GM21723 (cell line): Measurements from ENCODE around the gene ARPC4.

Source experiments
- ATAC-seq: cut with Tn5 transposase; IDR thresholded peaks from one replicate; pipeline ENCODE4 v1.9.1; 2021; ENCODE audit warnings: mild to moderate bottlenecking, moderate library complexity; ENCODE audit not compliant: unreplicated experiment

The ARPC4 gene

DNA sequence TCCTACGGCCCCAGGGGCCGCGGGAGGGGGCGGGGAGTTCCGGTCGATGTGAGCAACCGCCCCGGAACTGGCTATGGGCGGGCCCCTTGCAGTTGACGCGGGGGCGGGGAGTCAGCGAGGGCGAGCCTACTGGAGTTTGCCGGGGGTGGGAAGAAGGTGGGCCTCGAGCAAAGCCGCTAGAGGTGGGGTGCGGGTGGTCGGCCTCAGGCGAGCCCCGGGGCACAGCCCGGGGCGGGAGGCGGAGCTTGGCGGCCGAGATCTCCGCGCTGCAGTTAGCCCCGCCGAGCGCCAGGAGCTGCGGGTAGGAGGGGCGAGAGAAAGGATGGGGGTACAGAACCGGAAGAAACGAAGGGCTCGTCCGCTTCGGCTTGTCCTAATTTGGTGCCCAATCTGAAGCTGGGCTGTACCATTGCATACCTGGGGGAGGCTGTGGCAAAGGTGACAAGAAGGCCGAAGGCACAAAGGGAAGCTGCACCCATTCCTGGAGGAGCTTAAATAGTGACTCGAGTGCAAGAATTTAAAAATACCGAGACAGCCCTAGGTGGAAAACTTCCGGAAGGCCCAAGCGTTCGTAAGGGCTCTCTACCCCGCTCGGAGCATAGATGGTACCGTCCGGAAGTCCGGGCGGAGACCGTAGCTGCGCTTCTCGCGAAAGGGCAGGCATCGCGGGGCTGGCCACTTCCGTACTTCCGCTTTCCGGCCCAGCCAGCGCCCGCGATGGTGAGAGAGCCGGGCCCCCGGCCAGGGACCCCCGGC, at the start of gene ARPC4, which contains the start of gene TADA3:
Gene ARPC4 (plus strand): TSS at position 678 of the 756 bp plus-strand sequence. CDS start 40 bp downstream, at position 718.
Gene TADA3 (minus strand): TSS at position 69 of the 756 bp plus-strand sequence. CDS start 1,007 bp downstream, outside the sequence.
- peak; percentile 88 for ATAC-seq

GRCh38 chr3:9743548-9743947, 49.3 kb upstream of the ARPC4 start:
- no peak for ATAC-seq

DNA sequence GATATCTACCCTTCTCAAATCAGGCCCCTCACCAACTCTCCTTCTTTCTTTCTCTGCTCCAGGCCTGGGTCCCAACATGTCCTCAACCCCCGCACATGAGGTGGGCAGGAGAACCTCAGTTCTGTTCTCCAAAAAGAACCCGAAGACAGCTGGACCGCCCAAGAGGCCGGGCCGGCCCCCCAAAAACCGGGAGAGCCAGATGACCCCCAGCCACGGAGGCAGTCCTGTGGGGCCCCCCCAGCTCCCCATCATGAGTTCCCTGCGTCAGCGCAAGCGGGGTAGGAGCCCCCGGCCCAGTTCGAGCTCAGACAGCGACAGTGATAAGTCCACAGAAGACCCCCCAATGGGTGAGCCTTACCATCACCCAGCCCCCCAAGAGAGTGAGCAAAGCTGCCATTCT, 48.7 kb upstream of the ARPC4 start:
- no peak for ATAC-seq

DNA sequence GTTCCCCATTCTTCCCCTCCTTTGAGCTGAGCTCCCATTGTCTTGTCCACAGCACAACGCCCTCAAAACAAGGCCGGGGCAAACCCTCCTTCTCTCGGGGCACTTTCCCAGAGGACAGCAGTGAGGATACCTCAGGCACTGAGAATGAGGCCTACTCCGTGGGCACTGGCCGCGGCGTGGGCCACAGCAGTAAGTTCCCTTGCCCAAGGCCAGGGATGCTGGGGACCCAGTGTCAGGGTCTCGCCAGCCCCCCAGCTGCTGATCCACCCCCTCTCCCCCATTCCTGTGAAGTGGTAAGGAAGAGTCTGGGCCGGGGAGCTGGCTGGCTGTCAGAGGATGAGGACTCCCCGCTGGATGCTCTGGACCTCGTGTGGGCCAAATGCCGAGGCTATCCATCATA, 47.4 kb upstream of the ARPC4 start:
- no peak for ATAC-seq

DNA sequence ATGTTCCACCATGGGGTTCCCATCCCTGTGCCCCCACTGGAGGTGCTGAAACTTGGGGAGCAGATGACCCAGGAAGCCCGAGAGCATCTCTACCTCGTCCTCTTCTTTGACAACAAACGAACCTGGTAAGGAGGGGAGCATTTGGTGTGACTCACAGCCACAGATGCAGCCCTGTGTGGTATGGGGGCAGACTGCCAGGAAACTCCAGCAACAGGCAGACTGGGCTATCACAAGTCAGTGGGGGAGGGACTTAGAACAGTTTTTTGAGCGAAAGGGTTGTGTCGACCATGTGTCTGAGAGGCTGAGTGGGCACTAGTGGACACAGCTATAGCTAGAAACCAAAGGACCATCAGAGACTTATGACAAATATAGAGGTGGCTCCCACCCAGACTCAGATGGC, 46.6 kb upstream of the ARPC4 start:
- ATAC-seq, result no peak

DNA sequence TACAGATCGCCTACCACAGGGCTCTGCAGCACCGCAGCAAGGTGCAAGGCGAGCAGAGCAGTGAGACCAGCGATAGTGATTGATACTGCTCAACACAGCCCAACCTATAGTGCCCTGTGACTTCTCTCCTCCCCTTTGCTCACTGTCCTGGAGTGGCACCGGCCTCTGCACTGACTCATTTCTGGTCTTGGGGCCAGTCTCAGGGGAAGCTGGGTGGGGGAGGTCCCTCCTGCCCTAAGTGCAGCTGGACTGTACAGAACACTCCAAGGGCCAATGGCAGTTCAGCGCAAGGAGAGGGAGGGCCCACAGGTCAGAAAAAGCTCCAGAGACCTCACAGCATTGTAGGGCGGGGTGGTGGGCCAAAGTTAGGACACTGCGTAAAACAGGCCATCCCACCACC, 45.6 kb upstream of the ARPC4 start:
- ATAC-seq, result no peak

DNA sequence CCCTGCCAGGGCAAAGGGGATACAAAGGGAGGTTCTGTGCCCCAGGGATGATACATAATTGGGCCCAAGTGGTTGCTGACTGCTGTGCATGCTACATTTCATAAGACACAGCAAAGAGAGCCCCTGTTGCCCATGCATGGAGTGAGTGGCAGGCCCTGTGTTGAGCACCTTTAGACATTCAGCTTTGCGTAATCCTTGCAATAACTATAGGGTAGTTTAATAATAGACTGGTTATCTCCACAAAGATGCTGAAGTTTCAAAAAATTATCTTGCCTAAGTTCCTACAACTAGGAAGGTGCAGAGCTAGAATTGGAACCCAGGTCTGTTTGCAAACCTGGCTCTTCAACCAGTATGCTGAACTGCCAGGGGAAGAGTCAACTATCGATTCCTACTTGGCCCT, 44.9 kb upstream of the ARPC4 start:
- ATAC-seq, result no peak

- no peak for ATAC-seq
Observed at GRCh38 chr3:9749296-9749644, 43.6 kb upstream of the ARPC4 start.

- peak; percentile 94 for ATAC-seq
Observed at GRCh38 chr3:9749645-9750555, 43.0 kb upstream of the ARPC4 start, which contains the start of gene OGG1. TSS of gene OGG1 (plus strand) at chr3:9749952. CDS start at chr3:9750287, 335 bp downstream.

DNA sequence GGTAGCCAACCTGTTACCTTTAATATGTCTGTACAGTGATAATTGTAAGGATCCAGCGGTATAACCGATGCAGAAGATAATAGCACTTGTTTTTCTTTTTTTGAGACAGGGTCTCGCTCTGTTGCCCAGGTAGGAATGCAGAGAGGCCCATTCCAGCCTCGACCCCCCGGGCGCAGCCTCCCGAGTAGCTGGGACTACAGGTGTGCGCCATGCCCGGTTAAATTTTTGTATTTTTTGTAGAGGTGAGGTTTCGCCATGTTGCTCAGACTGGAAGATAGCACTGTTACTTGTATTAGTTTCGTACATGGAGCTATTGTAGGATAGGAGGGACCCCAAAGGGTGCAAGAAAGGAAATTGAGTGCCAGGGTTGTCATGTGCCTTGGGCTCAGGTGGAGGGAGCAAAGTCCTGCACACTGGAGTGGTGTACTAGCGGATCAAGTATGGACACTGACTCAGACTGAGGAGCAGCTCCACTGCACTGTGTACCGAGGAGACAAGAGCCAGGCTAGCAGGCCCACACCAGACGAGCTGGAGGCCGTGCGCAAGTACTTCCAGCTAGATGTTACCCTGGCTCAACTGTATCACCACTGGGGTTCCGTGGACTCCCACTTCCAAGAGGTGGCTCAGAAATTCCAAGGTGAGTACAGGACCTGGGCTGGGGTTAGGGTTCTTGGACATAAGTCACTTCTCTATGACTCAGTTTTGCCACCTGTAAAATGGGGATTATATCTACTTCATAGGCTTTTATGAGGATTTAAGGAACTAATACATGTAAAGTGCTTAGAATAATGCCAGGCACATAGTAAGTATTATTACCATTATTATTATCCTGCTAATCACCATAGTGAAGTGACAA, 42.1 kb upstream of the ARPC4 start:
- no peak for ATAC-seq

DNA sequence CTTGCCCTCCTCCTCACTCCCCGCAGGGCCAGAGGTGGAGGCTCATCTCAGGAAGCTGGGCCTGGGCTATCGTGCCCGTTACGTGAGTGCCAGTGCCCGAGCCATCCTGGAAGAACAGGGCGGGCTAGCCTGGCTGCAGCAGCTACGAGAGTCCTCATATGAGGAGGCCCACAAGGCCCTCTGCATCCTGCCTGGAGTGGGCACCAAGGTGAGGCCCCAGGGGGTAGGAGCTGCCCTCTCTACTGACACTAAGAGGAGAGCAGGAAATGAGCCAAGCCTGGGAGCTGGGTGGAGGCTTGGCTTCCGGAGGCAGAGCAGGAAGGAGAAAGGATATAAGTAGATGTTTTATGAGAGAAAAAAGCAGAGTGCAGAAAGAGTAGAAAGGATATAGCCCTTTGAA, 38.2 kb upstream of the ARPC4 start:
- no peak for ATAC-seq

DNA sequence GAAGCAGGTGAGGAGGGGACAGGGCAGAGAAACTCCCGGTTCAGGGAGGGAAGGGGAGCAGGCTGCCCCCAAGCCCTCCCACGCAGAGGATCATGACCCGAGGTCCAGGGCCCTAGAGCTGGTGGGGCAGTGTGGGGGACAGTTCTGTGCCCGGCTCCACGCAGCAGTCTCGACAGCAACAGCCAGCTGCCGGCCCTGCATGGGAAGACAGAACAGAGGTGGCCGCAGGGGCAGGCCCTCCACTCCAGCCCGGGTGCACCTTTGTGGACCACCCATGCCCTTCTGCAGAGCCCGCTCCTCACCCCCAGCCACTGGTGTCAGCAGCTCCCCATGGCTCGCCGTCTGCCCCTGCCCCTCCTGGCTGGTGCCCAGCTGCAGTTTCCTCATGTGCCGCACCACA, 35.5 kb upstream of the ARPC4 start:
- no peak for ATAC-seq

DNA sequence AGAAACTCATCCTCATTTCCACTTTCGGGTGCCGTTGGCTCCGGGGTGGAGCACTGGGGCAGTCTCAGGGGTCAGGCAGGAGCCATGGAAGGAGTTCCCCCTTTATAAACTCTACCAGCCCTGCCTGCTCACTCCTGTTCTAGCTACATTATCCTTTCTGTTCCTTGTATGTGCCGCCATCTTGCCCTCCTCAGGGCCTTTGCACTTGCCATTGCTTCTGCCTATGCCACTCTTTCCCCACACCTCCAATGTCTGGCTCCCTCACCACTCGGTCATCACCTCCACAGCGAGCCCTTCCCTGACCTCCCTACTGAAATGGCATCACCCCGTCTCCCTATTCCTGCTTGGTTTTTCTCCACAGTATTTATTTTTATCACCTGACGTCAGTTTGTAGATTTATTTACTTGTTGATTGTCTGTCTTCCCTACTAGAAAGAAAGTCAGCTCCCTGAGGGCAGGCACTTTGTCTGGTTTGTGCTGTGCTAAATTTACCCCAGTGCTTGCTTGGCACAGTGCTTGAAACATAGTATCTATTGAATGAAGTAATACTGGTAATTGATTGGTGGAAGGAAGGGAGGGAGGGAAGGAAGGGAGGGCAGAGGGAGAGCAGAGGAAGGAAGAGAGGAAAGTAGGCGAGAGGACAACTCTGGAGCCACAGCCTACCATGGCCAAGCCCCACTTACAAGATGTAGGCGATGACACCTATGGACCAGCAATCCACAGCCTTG, 31.9 kb upstream of the ARPC4 start:
- ATAC-seq, result no peak

GRCh38 chr3:9761919-9762318, 31.0 kb upstream of the ARPC4 start:
- no peak for ATAC-seq

GRCh38 chr3:9762871-9763270, 30.0 kb upstream of the ARPC4 start:
- ATAC-seq, result no peak

DNA sequence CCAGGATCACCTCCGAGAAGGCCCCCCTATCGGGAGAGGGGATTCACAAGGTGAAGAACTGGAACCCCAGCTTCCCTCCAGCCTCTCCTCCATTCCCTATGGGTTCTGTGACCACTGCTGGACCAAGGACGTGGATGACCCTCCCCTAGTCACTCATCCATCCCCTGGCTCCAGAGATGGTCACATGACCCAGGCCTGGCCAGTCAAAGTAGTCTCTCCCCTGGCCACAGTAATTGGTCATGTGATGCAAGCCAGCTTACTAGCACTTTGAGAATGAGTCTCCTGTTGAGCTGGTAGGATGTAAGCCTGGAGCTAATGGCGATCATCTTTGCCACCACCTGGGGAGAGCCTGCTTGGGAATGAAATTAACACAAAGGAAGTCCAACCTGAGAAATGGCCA, 27.0 kb upstream of the ARPC4 start:
- ATAC-seq, result no peak

- no peak for ATAC-seq
Observed at GRCh38 chr3:9767418-9767817, 25.5 kb upstream of the ARPC4 start.

- ATAC-seq, result no peak
Observed at GRCh38 chr3:9768141-9768775, 24.6 kb upstream of the ARPC4 start.

DNA sequence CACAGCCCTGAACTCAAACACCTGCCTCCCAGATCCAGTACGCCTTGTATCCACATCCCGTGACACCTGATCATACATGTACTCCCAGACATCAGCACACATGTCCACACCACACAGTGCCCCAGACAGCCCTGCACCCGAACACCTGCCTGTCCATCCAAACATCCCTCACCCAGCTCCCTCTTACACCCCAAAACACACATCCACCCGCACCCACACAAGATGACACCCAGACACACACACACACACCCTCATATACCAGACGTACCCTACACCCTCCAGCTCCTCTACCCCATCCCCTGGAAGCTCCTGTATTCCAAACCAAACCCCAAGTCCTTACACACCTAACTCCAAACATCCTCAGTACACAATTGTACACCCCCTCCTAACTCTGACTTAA, 23.9 kb upstream of the ARPC4 start:
- no peak for ATAC-seq
